IPS-18c (cell line): ENCODE data around the gene PRR33.
"Not testable (repeated sequence)": the region's sequence is repeated elsewhere in the genome, so short reads cannot be mapped to it uniquely, and the experiment has no call there.

Experiments
- H3K4me3 ChIP-seq: 2 replicates; pipeline ENCODE4 v1.7.0; 2013; ENCODE audit warnings: low read depth, mild to moderate bottlenecking, low read length, moderate library complexity; ENCODE audit not compliant: insufficient read depth
- H3K9me3 ChIP-seq: one replicate; pipeline ENCODE4 v1.6.1; 2013; ENCODE audit warnings: mild to moderate bottlenecking, low read length, moderate library complexity; ENCODE audit not compliant: control insufficient read depth, insufficient read depth

PRR33 gene

DNA sequence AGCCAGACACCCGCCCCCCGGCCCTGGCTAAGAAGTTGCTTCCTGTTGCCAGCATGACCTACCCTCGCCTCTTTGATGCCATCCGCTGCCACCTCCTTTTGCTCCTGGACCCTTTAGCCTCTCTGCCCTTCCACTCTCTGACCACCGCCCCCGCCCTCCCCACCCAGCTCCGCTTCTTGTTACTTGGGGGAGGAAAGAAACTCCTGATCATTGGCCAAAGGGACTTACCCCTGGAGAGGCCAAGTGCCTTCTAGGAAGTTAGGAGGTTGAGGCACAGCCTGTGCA lies at the start of gene PRR33:
PRR33 (minus strand) TSS at position 65 of the 285 bp plus-strand sequence. CDS start 1,311 bp downstream, outside the sequence.
- H3K9me3 ChIP-seq = no peaks in the 10 kb centered on the region
- no peak within 1 kb of the TSS for H3K4me3 ChIP-seq

DNA sequence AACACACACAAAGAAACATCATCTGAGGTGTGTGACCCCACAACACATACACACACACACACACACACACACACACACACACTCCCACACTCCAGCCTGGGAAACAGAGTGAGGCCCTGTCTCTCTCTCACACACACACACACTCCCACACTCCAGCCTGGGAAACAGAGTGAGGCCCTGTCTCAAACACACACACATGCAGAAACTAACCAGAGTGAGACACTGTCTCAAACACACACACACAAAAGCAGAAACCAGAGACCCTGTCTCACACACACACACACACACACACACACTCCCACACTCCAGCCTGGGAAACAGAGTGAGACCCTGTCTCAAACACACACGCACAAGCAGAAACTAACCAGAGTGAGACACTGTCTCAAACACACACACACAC lies 48.1 kb upstream of the PRR33 start:
- not testable (repeated sequence) for H3K4me3 ChIP-seq, H3K9me3 ChIP-seq

DNA sequence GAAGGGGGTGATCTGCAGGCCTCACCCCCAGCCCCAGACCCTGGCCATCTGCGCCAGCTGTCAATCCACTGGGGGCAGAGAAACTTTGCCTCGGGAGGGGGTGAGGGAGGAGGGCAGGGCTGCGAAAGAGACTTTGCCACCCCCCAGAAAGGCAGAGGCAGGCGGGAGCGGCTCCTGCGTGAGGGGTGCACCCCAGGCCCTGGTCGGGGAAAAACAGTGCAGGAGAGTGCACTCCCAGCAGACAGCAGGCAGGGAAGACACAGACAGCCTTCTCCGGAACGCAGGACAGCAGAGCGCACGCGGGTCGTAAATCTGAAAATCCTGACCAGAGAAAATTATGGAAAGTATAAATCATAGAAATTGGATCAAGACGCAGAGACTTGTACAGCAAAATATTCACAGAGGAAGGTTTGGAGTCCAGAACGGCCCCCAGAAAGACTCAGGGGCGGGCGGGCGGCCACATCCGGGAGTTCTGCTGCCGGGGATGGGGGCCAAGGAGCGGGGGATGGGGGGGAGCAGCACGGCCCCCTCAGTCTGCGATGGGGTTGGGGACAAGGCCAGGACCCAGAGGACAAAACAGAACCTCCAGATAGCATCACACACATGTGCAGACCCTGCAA lies 47.4 kb upstream of the PRR33 start:
- Histone ChIP-seq H3K9me3 (no peaks in the 10 kb centered on the region), H3K4me3 (no peak overlapping the region)

DNA sequence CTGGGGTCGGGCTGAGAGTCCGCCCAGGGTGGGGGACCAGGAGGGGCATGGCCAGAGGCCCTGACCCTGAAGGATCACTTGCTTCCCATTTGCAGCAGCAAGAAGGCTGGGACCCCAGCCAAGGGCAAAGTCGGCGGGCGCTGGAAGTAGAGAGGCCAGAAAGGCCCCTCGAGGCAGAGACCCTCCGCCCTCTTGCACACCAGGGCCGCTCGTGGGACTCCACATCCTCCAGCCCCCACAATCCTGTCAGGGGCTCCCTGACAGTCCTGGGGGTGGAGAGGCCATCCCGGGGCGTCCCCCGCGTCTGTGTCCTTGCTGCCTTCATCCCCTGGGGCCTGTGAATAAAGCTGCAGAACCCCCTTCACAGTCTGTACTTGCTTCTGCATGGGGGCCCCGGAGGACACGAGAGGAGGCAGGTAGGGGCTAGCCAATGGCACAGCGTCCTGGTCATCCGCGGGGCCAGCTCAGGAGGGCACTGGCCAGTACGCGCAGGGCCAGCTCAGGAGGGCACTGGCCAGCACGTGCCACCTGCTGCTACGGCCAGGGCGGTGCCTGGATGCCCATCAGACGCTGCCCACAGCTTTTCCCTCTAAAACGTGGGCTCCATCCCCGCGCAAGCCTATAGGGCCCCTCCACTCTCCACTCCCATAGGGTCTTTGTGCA lies 46.8 kb upstream of the PRR33 start:
- H3K9me3 ChIP-seq = no peaks in the 10 kb centered on the region
- H3K4me3 ChIP-seq = no peak overlapping the region

DNA sequence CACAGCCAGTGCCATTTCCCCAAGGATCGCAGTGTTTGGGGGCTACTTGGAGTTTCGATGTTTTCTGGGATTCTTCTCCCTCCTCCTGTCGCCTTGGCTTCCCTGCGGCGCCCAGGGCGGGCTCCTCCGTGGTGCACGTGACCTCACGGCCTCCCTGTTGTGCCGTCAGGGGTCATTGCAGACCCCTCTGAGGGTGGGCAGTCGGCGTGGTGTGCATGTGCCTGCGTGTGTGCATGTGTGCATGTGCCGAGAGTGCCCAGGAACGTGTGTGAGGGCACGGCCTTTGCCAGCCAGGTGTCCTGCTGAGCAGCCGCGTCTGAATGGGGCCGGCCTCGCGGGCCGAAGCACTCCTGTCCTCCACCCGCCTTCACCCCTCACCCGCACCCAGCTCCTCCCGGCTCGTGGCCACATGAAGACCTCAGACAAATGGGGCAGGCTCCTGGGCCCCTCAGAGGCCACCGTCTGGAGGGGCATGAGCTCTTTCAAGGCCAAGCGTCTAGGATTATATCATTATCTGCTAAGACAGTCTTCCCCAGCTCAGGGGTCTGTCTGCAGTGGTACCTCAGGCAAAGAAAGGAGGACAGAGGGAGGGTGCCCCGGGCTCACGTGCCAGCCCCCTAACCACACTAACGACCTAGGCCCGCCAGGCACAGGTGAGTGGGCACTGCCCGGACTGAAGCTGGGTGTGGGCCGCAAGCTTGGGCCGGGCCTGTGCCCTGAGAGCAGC lies 46.1 kb upstream of the PRR33 start:
- H3K4me3 ChIP-seq = no peak overlapping the region
- no peaks in the 10 kb centered on the region for H3K9me3 ChIP-seq

DNA sequence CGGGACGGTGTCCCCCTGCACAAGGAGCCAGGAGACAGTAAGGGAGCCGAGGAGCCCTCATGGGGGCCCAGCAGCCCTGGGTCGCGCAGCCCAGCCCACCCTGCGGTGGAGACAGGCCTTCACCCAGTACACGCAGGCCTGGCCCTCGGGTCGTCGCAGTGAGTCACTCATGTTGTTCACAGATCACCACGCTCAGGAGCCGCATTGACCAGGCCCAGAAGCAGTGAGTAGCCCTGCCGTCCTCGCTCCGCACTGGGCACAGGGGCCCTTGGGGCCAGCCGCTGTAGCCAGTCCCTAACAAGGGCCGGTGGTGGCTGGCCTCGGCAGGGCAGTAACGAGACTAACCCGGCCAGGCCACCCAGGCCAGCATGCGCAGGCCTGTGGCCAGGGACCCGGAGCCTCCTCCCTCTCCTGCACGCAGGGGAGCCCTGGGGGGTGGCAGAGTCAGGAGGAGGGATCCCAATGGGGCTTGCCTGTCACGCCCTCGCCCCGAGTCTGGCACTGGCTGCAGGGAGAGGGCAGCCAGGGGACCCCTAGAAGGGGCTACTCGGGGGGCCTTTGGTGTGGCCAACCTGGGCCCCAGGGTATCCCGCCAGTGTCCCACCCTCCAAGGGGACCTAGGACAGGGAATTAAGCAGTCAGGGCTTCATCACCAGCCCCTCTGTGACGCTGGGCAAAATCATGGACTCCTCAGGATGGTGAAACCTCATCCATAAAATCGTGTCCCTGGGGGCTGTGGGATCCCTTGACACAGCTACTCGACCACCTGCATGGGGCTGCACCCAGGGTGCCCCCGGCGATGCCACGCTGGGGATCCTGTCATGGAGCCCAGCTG lies 45.3 kb upstream of the PRR33 start:
- H3K9me3 ChIP-seq = no peaks in the 10 kb centered on the region
- no peak overlapping the region for H3K4me3 ChIP-seq

DNA sequence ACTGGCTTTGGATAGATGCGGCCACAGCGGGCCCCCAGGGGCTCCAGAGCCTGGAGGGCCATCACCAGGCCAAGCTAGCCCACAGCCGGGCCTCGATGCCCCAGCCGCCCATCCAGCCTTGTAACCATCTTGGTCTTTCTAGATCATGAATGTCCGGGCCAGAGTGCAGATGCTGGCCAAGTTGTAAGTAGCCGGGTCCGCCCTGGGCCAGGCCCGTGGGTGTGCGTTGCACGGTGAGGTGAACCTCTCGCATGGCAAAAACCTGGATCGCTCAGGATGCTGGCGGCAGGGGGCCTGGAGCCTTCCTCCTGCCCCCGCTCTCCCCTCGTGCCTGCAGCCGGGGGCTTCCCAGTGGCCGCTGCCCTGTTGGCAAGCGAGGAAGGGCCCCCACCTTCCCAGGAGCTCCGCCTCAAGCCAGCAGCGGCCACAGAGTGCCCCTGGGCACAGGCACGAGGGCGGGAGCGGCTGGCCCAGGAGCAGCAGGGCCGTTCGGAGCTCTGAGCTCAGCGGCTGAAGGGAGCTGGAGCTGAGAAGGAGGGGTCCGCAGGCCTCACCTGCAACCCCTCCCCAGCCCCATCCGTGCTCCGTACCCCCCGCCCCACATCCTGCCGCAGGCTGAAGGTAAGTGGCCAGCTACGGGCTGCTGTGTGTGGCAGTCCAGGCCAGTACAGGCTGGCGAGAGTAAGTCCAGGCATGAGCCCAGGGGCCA lies 44.5 kb upstream of the PRR33 start:
- no peak overlapping the region for H3K4me3 ChIP-seq
- no peaks in the 10 kb centered on the region for H3K9me3 ChIP-seq

DNA sequence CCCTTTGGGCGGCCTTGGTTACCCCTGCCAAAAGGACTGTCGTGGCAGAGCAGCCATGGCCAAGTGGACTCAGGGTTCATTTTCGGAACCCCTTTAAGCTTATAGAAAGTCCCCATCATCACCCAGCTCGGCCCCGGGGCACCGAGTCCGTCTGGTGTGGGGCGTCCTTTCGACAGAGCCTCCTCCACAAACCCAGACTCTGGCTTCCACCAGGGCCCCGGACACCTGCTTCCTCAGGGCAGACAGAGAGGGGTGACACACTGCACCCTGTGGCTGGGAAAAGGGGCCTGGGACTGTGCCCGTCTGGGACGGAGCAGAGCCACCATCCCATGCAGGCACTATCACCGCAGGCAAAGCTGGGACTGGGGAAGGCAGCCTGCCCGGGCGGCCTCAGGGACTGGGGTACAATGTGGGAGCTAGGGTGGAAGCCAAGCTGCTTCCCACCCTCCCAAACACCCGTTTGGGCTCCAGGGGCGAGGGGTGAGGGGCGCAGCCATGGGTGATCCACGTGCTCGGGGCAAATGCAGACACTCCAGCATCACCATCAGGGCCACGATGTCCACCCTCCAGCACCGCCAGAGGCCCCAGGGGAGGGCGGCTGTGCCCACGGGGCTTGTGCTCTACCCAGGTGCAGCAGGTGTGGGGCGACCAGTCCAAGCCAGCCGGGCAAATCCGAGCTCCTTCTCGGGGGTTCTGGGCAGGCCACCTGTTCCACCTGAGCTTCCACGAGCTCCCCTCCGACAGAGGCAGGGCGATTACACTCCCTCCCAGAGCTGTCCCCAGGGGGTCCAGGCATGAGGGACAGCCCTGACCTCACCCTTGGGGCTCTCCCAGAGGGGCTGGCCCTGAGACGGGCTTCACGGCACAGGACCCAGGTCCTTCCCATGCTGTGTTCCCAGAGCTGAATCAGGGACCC lies 43.7 kb upstream of the PRR33 start:
- H3K9me3 ChIP-seq = no peaks in the 10 kb centered on the region
- no peak overlapping the region for H3K4me3 ChIP-seq

DNA sequence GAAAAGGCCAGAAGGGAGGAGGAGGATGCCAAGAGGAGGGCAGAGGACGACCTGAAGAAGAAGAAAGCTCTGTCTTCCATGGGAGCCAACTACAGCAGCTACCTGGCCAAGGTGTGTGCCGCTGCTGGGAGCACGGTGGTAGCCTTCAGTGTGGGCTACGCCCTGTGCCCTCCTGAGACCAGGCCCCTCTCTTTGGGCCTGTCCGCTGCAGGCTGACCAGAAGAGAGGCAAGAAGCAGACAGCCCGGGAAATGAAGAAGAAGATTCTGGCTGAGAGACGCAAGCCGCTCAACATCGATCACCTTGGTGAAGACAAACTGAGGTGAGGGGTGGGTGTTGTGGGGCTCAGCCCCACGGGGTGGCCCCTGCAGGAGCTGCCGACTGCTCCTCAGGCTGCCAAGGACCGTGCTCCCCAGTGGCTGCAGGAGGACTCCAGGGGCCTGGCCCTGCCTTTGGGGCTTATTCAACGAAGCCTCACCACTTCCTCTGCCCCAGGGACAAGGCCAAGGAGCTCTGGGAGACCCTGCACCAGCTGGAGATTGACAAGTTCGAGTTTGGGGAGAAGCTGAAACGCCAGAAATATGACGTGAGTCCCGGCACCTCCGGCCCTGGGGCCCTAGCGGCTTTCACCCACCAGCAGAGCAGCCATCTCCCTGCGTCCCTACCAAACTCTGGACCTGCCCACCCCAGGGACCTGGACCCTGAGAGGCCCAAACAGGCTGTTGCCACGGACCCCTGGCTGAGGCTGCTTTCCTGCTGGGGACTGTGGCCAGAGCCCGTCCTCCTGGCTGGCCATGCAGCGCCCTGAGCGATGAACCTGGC lies 42.9 kb upstream of the PRR33 start:
- H3K4me3 ChIP-seq = no peak overlapping the region
- H3K9me3 ChIP-seq = no peaks in the 10 kb centered on the region

DNA sequence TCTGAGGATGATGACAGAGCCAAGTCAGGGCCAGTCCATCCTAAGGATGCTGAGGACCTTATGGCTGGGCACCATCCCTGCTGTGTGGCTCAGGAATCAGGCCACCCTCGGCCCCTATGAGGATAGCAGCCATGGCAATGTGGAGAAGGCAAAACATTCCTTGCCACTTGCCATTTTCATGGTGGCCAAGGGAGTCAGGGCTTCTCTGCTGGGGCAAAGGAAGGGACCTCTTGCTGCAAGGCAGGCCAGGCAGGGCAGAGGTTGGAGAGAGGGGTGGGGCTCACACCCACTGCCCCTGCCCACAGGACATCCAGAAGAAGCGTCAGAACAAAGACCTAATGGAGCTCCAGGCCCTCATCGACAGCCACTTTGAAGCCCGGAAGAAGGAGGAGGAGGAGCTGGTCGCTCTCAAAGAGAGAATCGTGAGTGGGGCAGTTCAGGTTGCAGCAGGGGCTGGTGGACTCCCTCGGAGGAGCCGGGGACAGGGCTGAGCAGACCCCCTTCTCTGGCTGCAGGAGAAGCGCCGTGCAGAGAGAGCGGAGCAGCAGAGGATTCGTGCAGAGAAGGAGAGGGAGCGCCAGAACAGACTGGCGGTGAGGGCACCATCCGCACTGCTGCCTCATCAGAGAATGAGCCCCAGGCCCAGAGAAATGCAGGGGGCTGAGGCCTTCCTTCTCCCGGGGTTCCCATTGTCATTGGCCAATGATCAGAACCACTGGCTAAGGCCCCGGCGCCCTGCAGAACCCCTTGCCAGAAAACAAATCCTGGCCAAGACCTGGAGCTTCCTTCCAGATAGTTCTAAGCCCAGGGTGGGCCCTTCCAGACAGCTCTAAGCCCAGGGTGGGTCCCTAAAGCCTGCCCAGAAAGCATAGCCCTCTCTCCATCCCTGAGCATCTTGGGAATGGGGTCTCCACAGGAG lies 42.0 kb upstream of the PRR33 start:
- H3K9me3 ChIP-seq = no peaks in the 10 kb centered on the region

DNA sequence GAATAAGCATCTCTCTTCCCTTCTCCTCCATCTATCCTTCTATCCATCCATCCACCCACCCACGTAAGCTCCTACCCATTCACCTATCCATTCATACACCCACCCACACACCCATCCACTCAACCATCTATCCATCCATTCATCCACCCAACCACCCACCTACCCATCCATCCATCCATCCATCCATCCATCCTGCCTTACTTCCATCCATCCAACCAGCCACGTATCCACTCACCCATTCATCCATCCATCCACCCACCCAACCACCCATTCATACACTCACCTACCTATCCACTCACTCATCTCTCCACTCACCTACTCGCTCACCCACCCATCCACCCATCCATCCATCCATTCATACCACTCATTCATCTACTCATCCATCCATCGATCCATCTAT lies 41.0 kb upstream of the PRR33 start:
- no peaks in the 10 kb centered on the region for H3K9me3 ChIP-seq
- H3K4me3 ChIP-seq = no peak overlapping the region

More for the DNA sequence above, 42.0 kb upstream of the PRR33 start:
- no peak overlapping the region for H3K4me3 ChIP-seq

DNA sequence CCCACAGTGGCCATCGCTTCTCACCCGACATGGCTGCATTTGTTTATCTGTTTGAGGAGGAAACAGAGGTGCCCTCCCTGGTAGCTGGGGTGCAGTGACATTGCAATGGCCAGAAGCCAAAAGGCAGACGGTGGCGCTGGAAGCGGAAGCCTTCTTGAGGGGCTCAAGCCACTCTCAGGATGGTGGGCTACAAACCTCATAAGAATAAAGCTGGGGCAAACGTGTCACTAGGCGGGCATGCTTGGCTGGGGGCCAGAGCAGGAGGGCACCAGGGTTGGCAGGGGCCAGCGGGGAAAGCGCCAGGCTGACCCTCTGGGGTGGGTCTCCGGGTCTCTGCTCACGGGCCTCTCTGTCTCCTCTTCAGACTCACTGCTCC lies 40.4 kb upstream of the PRR33 start:
- H3K4me3 ChIP-seq = no peak overlapping the region
- H3K9me3 ChIP-seq = no peaks in the 10 kb centered on the region

DNA sequence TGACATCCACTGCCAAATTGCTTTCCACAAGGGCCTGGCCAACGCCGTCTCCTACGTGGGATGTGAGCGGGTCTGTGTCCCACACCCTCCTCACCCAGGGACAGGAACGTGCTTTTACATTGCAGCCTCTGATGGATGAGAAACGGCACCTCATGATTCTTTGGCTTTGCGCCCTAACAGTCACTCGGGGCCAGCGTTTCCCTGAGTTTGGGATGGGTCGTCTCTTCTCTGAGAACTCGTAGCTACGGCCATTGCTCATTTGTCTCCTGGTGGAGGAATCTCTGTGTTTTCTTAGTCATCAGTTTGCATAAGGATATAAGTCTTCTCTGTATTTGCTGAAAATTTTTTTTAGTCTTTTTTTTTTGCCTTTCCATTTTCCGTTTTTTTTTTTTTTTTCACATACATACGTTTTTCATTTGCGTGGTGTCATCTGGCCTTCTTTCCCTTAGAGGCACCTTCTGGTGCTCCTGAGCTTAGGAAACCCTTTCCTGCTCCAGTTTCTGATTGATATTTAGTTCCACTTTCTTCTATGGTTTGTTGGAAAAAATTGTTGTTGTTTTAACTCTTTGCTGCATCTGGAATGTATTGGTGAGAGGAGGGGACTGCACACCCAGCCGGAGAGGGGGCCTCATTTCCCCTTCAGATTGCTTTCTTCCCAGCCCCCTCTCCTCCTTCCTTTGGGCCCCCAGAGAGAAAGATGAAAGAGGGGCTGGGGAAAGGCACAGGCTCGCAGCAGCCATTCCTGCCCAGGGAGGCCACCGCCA lies 39.8 kb upstream of the PRR33 start:
- H3K9me3 ChIP-seq = no peaks in the 10 kb centered on the region

DNA sequence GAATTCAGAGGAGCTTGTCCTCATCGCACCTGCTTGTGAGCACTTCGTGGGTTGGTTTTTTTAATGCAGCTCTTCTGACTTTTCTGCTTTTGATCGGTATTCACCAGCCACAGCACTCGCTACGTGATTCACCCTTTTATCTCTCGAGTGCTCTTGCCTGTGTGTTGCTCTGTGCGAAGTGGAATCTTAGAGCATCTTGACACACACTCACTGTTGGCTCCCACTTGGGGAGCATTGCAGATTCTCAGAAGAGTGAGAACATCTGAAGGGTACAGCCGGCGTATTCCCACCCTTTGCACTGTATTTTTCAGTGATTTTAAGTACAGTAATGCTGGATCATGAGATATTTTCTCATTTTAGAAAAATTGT lies 38.8 kb upstream of the PRR33 start:
- Histone ChIP-seq H3K9me3 (no peaks in the 10 kb centered on the region), H3K4me3 (no peak overlapping the region)

More for the DNA sequence above, 39.8 kb upstream of the PRR33 start:
- no peak overlapping the region for H3K4me3 ChIP-seq
